BJ (cell line): ENCODE measurements around the gene CHAT. TPM values are rescaled to one million over a fixed set of nuclear protein-coding genes. Genes with fewer than 3 reads are reported as not detected.

Experiments
- CTCF ChIA-PET: fragments of 350-600 bp; formaldehyde crosslinking; extraction: SDS; loops from one replicate; lab custom pipeline; 2021; ENCODE audit warnings: antibody characterized with exemption, inconsistent platforms; lab: Yijun Ruan, JAX
- POLR2A ChIA-PET: fragments of 300-600 bp; sonication (Branson Sonifier 250); formaldehyde crosslinking; extraction: SDS; loops from one replicate; lab custom pipeline; 2021; ENCODE audit warnings: antibody characterized with exemption; lab: Charles Lee
- DNase-seq: peaks from one replicate; pipeline ENCODE4 v3.0.0-alpha.2; 2011; ENCODE audit warnings: low read depth
- H3K27me3 ChIP-seq: 2 replicates; pipeline ENCODE4 v1.6.0; 2011; ENCODE audit warnings: low read length; ENCODE audit not compliant: control insufficient read depth, insufficient read depth
- H3K36me3 ChIP-seq: 2 replicates; pipeline ENCODE4 v1.5.1; 2011; ENCODE audit warnings: low read length; ENCODE audit not compliant: control insufficient read depth, insufficient read depth
- H3K4me3 ChIP-seq: 2 replicates; pipeline ENCODE4 v1.5.1; 2011; ENCODE audit warnings: low read depth, mild to moderate bottlenecking, control low read depth, low read length
- CTCF ChIP-seq: IDR thresholded peaks from 2 replicates; pipeline ENCODE4 v1.5.1; 2011; ENCODE audit warnings: low read depth, mild to moderate bottlenecking, control low read depth, inconsistent platforms, low read length, moderate library complexity; ENCODE audit not compliant: insufficient read depth
- polyA plus RNA-seq: library from polyadenylated mRNA; depleted of rRNA; stranded (reverse); fragments of >200 nt; gene quantifications from 2 replicates; pipeline ENCODE4 v1.2.3, GENCODE V29; 2011

CHAT gene
- polyA plus RNA-seq, 1 experiment = not detected

- ChIA-PET CTCF (no interaction called here), POLR2A (no interaction called here)
- H3K4me3 ChIP-seq = no peak overlapping the region
- no peaks in the 10 kb centered on the region for H3K36me3 ChIP-seq
- no peak for DNase-seq
- no peak for TF ChIP-seq CTCF
- no peaks in the 10 kb centered on the region for H3K27me3 ChIP-seq
Measured at GRCh38 chr10:49596836-49597235, 17.0 kb upstream of the CHAT start.

- Histone ChIP-seq H3K36me3 (no peaks in the 10 kb centered on the region), H3K4me3 (no peak overlapping the region), H3K27me3 (no peaks in the 10 kb centered on the region)
- no peak for TF ChIP-seq CTCF
- DNase-seq = no peak
- CTCF ChIA-PET = no interaction called here
- POLR2A ChIA-PET = no interaction called here
Measured at GRCh38 chr10:49597426-49598163, 16.2 kb upstream of the CHAT start.

GRCh38 chr10:49598164-49598856 lies 15.5 kb upstream of the CHAT start:
- H3K36me3 ChIP-seq = no peaks in the 10 kb centered on the region
- CTCF ChIA-PET = interaction anchor here (1.1 kb wide), 1 partner anchor 8 kb away, joined by 3 read pairs; no protein-coding TSS in a partner anchor
- no peak for DNase-seq
- no peak for TF ChIP-seq CTCF
- no peaks in the 10 kb centered on the region for H3K27me3 ChIP-seq
- H3K4me3 ChIP-seq = no peak overlapping the region
- POLR2A ChIA-PET = no interaction called here

GRCh38 chr10:49598986-49599385 lies 14.9 kb upstream of the CHAT start:
- CTCF ChIA-PET = interaction anchor here (1.1 kb wide), 1 partner anchor 8 kb away, joined by 3 read pairs; no protein-coding TSS in a partner anchor
- H3K36me3 ChIP-seq = no peaks in the 10 kb centered on the region
- TF ChIP-seq CTCF = no peak
- H3K27me3 ChIP-seq = peaks cover under 1% of the 10 kb centered on the region; the same call in 1 of the 2 replicates
- DNase-seq = no peak
- no peak overlapping the region for H3K4me3 ChIP-seq
- POLR2A ChIA-PET = no interaction called here

GRCh38 chr10:49599546-49599945 lies 14.3 kb upstream of the CHAT start:
- TF ChIP-seq CTCF = no peak
- Histone ChIP-seq H3K36me3 (no peaks in the 10 kb centered on the region), H3K4me3 (no peak overlapping the region), H3K27me3 (peaks cover 2% of the 10 kb centered on the region; the same call in 1 of the 2 replicates)
- no peak for DNase-seq
- ChIA-PET CTCF (interaction anchor here (1.1 kb wide), 1 partner anchor 9 kb away, joined by 3 read pairs; no protein-coding TSS in a partner anchor), POLR2A (no interaction called here)
